Activated CD4-positive, alpha-beta T cell treated with anti-CD3 and anti-CD28 coated beads, Interleukin-2, amount 50 U/mL, for 1 hour (primary cell): ENCODE measurements around the gene BOLA3.
"Not testable (repeated sequence)": the region's sequence is repeated elsewhere in the genome, so short reads cannot be mapped to it uniquely, and the experiment has no call there.

Experiments used
- DNase-seq: peaks from one replicate; pipeline ENCODE4 v3.0.0-alpha.2; 2020

Gene BOLA3

DNA sequence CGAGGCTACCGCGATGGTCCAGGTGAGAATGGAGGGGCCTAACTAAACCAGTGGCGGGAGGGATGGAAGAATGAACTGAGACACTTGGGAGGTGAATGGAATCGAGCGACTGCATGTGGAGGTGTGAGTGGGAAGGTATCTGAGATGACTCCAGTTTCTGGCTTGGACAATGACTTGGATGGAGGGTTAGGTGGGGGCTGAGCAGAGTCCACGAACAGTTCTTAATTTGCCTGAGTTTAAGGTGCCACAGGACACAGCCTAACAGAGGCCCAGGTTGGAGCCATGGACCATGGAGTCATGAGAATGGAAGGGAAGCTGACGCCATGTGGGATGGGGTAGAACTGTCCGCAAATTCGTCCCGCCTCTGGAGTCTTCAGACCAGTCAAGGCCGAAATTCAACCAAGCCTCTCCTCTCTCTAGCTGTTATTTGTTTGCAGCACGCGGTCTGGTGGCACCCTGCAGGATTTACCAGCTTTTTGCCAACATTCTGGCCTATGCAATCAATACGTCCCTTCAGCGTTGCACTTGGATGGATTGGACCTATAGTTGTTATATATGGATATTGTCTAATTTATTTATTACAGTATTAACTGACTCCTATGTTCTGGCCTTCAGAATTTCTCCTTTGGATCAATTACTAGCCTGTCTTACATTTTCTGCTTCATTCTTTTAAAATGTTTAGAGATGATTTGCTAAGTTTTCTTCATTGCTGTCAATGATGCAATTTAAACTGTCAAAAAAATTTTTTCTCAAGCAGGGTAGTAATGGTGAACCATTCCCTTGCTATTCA is 940 bp upstream of the BOLA3 start:
- DNase-seq: no peak

DNA sequence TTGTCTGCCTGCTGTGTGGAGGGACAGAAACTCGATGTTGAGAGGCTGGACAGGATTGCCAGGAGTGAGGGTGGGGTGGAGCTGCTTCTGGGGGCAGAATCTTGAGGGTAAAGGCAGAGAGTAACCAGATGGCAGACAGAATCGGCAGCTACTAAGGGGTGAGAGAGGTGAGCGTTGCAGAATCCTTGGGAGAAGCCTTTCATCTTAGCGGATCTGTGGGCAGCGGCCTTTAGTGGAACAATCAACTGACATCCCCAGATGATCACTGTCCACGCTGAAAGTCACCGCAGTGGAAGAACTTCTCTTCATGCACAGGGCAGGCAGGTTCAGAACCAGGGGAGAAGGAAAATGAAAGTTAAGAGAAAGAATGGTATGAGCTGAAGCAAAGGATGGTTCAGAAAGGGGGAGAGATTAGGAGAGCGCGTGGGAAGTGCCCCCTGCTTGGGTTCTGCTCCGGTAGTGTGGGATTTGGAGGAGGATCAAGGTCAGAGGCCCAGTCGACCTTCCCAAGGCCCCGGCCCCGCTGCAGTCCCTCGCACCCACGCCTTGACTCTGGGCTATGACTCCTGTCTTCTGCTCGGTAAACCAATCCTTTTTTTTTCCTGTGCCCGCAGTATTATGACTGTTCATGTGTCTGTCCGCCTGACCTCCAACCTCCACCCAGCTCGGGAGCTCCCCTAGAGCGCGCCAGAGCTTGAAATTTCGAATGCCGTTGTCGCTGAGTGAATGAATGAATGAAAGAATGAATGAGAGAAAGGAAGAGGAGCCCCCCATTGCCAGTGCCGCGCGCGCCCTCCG is 584 bp downstream of the BOLA3 start:
- no peak for DNase-seq

DNA sequence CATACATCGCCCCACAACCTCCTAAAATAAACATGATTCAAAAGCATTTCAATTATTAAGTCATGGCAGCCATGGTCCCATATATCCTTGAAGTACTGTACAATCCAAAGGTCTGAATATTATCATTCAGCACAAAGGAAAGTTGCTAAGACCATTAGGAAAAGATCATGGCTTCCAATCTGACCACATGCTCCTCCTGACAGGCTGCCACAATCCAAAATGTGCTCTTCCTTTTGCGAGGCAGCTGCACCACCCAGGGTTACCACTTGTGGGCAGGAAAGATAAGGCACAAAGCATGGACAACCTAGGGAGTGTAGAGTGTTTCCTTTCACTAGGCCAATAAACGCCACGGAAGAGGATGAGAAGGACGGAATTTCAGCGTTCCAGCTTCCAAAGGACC is 5.4 kb downstream of the BOLA3 start:
- no peak for DNase-seq

DNA sequence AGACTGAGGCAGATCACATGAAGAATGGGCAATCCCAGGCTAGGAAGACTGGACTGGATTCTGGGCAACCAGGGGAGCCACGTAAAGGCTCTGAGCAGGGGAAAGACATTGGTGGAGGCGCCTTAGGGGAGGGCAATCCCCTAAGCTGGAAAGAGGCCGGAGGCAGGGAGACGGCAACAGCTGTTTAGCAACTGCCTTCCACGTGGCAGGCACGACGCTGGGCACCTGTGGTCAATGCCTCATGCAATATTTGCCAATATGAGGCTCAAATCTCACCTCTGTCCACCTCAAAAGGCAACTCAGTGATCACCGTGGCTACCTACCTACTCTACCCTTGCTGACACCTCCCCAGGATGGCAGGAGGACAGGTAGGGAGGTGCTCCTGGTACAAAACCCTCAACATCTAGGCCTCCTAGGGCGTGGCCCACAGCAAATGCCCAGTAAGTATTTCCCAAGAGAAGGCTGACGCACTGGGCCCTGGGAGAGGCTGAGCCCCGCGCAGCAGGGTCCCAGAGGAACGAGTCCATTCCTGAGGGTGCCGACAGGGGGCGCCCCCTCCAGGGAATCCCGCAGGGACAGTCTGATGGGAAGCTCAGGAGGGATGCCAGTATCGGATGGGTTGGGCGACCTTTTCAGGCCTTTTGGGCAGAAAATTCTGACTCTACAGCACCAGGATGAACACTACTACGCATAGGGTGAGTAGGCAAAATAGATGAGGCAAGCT is 8.9 kb downstream of the BOLA3 start:
- DNase-seq: no peak

DNA sequence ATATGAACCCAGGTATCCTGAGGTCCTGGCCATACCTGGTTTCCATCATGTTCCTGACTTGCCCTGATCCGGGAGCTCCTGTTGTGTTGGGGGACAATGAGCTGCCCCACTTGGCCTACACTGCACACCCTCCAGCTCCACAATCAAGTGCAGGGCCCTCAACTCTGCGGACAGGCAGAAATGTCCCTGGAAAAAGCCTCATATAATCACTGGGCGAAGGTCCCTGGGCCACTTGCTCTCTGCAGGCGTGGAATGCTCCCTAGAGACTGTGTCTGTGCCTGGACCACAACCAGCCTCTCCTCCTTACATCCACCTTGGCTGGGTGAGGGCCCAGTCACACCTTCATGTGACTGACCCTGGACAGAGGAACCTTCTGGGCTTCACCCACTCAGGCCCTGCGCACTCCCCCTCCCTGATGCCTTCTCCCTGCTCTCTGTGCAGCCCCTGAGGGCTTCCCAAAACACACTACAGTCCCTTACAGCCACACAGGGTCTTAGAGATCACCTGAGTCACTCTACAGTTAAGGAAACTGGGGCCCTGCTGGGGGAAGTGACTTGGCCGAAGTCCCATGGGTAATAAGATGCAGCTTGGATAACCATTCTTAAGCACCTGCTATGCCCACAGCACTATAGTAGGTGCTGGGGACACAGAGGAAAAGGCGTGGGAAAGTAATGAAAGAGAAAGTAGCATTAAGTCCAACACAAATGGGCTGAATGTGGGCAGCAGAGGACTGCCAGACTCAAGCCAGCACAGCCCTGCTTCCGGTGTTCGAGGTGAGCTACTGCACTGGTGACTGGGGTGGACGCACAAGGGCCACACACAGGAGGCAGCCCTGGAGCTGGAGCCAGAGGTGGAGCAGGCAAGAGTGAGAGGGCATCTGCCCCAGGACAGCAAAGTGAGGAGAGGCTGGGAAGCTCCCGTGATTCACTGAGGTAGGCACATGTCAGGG is 9.8 kb downstream of the BOLA3 start:
- no peak for DNase-seq

DNA sequence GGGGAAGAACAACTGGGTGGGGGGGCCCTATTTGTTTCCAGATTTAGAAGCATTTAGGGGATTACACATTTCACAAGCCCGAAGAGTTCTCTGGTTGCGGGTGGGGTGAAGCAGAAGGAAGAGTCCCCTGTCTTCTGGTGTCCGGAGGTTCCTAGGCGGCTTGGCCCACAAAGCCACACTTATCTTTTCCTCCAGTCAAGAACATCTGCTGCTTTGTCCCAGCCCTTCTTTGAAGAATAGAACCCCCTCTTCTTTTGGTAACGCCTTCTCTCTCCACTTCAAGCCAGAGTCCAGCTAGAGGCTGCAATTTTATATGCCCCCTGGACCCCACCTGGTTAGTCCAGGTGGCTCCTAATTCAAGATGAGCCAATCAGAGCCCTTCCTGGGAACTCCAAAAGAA is 15.8 kb downstream of the BOLA3 start:
- DNase-seq: no peak

DNA sequence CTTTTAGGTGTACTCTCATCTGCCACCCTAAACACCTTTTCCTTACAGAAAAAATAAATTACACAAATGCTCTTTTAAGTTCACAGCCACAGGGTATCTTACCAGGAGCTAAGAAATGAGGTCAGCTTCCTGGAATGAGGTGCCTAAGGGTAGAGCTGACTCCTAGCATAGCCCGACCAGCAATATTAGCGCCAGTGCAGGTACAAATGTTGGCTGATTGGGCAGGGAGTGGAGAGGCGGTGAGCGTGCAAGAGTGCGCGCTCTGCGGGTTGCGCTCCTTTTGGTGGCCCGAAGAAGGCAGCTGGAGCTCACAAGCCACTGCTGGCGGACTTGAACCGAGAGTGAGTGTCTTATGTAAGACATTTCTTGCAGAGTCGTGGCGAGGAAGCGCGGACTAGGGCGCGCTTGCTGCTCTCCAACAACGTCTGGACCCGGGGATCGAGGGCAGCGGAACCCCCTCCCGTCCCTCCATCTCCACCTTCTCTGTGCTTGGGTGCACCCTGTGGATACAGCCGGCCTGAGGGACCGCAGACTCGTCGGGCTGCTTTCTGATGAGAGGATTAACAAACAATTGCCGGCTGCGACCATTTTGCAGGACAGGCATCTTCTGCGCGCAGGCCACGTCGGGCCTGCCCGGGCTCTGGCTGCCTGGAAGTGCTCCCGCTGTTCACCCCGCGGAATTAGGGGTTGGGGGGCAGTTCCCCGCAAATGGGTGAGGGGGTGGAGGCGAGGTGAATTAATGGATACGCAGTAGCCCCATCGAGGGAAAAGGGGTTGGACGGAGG is 17.3 kb downstream of the BOLA3 start:
- no peak for DNase-seq

DNA sequence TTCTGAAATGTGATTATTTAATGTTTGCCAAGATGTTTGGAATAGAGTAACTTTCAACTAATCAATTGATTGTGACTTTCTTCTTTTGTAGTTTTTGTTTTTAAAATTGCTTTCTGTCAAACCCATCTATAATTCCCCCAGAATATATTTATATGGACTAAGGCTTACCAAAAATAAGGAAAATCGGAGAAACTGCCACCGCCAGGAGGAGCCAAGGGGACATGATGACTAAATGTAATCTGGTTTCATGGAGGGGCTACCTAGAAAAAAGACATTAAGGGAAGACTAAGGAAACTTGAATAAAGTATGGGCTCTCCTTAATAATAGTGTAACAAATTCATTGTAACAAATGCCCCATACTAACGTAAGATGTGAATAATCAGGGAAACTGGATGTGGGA is 19.5 kb downstream of the BOLA3 start:
- DNase-seq: no peak

DNA sequence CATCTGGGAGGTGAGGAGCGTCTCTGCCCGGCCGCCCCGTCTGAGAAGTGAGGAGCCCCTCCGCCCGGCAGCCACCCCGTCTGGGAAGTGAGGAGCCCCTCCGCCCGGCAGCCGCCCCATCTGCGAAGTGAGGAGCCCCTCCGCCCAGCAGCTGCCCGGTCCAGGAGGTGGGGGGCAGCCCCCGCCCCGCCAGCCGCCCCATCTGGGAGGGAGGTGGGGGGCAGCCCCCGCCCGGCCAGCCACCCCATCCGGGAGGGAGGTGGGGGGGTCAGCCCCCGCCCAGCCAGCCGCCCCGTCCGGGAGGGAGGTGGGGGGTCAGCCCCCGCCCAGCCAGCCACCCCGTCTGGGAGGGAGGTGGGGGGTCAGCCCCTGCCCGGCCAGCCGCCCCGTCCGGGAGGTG is 23.8 kb downstream of the BOLA3 start:
- DNase-seq: not testable (repeated sequence)

DNA sequence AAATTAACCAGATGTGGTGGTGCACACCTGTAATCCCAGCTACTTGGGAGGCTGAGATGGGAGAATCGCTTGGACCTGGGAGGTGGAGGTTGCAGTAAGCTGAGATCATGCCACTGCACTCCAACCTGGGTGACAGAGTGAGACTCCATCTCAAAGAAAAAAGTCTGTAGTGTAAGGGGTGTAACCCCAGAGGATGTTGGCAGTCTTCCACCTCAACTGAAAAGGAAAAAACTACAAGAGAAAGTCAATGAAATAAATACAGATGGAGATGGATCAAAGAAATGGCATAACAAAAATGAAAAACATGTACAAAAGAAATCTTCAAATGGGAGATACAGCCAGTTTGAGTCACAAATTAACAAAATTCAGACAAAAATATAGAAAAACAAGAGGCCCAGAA is 25.9 kb downstream of the BOLA3 start:
- not testable (repeated sequence) for DNase-seq

DNA sequence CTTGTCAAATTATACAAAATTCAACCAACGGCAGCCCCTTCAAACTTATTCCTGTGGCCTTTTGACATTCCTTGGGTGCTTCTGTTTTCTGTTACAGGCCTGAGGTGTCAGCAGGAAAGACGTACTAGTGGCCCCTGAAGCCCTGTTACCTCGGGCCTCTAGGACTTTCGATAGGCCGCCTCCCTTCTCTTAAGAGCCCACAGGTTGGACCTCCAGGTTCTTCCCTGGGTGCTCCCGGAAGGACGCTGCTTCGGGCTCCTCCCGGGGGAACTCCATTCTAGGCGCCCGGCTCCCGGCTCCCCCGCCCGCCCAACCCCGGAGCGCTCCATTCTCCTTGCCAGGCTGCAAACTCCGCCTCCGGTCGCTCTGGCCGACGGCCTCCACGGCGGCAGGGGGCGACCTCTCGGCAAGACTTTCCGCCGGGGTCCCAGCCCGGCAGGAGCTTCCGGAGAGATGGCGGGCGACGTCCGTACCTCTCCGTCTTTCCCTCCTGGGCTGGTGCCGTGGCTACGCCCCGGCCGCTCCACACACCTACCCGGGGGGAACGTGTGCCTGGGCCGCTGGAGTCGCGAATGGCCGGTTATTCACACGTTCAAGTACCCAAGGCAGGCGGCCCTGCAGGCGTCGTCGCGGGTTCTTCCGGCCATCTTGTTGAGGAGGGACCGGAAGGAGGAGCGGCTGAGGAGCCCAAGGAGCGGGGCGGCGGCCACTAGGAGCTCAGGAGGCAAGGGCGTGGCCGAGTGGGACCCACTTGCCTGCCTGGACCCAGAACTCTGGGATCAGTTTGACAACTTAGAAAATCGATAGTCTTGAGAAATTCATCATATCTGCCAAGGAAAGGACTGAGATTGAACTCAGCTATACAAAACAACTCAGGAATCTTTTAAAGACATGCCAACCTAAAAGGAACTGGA is 27.5 kb downstream of the BOLA3 start:
- DNase-seq: peak; percentile 81

DNA sequence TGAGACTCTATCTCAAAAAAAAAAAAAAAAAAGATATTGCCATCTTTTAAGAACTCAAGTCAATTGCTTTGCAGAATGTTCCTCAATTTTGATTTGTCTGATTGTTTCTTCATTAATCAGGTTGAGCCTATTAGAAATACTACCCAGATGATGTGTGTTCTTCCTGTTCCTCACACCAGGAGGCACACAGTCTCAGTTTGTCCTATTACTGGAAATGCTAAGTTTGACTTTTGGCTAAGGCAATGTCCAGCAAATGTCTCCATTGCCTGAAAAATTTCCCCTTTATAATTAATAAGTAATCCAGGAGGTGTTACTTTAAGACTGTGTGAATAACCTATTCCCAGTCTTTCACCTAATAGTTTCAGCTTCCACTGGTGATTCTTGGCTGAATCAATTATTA is 28.4 kb downstream of the BOLA3 start:
- no peak for DNase-seq

DNA sequence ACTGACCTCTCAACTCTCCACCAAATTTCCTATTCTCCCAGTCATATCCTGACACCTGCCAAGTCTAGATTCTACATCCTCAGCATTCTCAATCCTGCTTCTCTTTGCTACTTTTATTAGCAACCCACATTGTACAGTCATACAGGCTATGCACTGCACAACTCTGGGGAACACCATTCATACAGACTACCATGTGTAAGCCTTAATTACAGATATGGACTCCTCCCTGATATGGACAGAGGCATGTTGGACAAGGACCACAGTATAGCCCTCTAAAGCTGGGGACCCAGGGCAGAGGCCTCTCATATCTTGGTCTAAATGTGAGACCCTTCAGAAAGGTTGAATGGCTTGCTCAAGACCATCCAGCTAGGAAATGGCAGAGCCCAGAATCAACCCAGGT is 36.3 kb downstream of the BOLA3 start:
- no peak for DNase-seq

DNA sequence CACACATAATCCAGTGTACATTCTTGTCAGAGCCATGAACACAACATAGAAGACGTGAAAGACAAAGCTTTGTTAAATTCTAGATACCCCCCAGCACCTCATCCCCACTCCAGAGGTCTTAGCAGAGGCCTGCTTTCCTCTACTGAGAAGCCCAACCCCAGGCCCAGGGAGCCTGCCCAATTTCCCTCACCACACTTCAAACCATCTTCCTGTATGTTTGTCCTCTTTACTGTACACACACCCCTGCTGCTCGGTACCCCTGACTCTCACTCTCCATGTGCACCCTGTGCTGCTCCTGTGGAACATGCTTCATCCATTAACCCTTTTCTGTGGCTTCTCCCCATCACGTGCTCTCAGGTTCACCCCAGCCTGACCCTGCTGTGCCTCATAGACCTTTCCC is 37.2 kb downstream of the BOLA3 start:
- no peak for DNase-seq

DNA sequence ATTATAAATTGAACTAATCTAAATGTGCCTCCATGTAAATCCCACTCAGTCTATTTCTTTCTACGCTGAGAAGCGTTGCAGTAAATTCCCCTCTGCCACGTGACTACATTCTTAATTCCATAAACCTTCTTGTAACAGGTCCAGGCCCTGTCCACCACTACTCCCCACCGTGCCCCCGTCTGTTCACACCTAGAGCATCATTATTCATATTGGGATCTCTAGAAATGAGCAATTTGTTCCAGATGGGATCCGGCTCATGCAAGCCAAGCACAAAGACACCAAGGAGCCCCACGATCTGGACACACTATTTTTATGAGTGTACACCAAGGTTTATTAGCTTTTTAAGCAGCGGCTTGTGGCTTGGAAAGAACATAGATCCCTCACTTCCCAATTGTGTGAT is 38.2 kb downstream of the BOLA3 start:
- DNase-seq: no peak

DNA sequence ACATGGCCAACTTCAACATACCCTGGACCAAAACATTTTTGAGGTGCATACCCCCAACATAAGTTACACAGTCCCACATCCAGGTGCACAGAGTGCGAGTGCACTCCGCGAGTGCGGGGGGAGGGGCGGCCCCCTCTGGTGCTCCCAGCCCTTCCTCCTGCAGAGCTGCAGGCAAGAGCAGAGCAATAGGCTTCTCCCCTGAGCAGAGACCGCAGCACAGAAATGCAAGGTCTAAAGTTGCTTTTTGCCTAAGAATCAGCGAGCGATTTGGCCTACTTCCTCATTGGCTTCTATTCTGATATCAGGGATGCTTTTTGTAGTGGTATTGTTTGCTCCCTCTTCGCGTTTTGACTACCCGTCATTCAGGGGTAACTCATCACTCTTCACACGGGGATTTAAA is 40.6 kb downstream of the BOLA3 start:
- DNase-seq: no peak

DNA sequence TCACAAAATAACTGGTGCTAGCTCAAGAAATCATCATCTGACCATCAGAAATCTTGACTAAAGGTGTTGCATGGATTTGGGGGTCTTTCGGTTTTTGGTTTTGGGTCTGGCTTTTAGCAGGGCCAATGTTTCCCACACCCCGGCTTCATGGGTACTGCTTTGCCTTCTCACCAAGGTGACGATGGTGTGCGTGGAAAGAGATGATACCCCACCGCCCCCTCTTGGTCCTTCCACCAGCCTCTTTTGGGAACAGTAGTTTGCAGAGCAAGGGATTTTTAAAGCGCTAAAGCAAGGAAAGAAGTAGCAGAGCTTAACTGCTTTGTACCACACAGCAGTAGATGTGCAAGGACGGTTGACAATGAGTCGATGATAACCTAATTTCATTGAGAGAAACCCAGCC is 42.3 kb downstream of the BOLA3 start:
- DNase-seq: no peak

DNA sequence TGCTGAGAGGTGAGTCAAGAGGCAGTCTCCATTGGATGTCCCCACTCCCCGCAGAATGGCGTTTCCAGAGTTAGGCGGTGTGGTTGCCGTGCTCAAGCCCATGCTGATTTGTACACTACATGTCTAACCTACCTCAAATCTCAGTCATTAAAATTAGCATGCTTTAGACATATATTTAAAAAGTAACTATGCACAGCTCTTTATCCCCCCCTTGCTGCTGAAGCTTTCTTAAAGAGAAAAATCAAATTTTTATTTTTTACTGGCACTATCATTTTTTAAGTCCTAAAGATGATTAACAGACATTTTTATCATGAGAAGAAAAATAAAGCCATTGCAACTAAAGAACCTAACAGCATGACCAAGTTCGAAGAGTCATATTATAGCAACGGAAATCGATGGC is 42.9 kb downstream of the BOLA3 start:
- DNase-seq: no peak

DNA sequence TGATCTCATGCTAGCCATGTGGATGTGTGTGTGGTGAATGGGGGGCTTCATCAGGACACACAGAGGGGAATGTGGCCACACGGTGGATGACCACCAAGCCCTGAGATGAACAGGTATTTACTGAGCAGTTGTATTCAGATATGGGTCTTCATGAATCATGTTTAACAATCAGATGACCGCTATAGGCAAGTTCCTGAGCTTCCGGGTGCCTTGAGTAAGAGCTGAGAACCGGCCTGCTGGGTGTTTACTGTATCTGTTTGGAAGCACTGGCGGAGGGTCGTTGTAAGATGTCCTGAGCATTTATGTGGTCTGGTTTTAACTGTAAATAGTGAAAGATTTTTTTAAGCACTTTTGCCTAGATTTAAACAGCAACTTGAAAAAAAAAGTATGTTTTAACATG is 43.9 kb downstream of the BOLA3 start:
- DNase-seq: no peak

DNA sequence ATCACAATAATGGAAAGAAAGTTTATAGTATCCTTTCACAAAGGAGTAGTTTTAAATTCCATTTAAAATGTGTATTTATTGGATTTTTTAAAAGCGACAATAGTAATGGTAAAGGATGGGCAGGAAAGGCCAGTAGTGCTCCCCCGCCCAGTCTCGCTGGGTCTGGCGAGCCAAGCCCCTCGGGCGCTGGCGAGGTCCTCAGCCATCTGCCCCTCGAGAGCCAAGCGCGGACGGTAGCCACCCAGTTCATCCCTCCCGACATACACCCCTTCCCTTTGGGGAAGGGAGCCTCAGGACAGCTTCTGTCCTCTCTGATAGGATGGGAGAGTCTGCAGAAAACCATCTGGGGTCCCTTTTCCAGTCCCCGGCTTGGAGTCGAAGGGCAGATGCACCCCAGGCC is 45.2 kb downstream of the BOLA3 start:
- DNase-seq: no peak
